Thyroid gland (tissue), 4 donors: ENCODE data around the gene CDH16.

Experiments used
- POLR2A ChIP-seq, 2 donors: fragments of 450-650 bp; IDR thresholded peaks; one replicate each; pipeline ENCODE4 v1.6.1; 2017; ENCODE audit warnings: antibody characterized with exemption in 2 of 2, mild to moderate bottlenecking in 2 of 2, moderate library complexity in 1 of 2
- TF ChIP-seq, protein P1 (sequence below), 6 experiments: fragments of 200-600 bp in 3 of 6; fragments of 450-650 bp in 3 of 6; sonication (generic) in 3 of 6; IDR thresholded peaks; one replicate each; pipeline ENCODE4 v1.5.1; 2016 to 2019; ENCODE audit warnings: antibody characterized with exemption in 6 of 6, mild to moderate bottlenecking in 2 of 6, inconsistent platforms in 1 of 6, moderate library complexity in 1 of 6

DNA sequence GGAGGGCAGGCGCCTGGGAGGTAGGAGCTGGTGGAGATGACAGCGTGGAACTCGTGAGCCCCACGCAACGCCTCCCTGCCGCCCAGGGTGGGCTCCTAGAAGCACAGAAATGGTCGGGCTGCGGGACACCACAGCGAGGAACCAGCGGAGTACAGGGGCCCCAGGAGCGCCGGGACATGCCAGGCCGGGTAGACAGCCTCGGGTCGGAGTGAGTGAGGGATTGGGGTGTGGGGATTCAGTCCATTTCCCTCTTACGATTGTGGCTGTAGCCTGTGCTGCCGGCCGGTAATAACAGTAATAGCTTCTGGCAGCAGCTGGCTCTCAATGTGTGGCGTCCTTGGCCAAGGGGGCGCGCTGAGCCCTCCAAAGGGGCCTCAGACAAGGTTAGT lies 30.1 kb upstream of the CDH16 start:
- TF ChIP-seq POLR2A (IDR thresholded peaks at IDR 0.05) = no peak
- TF ChIP-seq, protein P1, sequence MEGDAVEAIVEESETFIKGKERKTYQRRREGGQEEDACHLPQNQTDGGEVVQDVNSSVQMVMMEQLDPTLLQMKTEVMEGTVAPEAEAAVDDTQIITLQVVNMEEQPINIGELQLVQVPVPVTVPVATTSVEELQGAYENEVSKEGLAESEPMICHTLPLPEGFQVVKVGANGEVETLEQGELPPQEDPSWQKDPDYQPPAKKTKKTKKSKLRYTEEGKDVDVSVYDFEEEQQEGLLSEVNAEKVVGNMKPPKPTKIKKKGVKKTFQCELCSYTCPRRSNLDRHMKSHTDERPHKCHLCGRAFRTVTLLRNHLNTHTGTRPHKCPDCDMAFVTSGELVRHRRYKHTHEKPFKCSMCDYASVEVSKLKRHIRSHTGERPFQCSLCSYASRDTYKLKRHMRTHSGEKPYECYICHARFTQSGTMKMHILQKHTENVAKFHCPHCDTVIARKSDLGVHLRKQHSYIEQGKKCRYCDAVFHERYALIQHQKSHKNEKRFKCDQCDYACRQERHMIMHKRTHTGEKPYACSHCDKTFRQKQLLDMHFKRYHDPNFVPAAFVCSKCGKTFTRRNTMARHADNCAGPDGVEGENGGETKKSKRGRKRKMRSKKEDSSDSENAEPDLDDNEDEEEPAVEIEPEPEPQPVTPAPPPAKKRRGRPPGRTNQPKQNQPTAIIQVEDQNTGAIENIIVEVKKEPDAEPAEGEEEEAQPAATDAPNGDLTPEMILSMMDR (IDR thresholded peaks at IDR 0.05) = no peak
